SU-DHL-6 (cell line): ENCODE measurements around the gene TRPM3.

Experiments
- H2AFZ ChIP-seq: fragments of 200-600 bp; sonication (generic); 2 replicates; pipeline ENCODE4 v1.6.1; 2014; ENCODE audit warnings: low read depth, mild to moderate bottlenecking, moderate library complexity, mixed read lengths, antibody characterized with exemption, low read length; ENCODE audit not compliant: severe bottlenecking
- H3F3A ChIP-seq: fragments of 200-600 bp; shearing (Covaris generic); 2 replicates; pipeline ENCODE4 v1.6.0; 2016; ENCODE audit warnings: antibody characterized with exemption, mild to moderate bottlenecking; ENCODE audit not compliant: insufficient read depth
- H3K27ac ChIP-seq: fragments of 200-600 bp; sonication (generic); 2 replicates; pipeline ENCODE4 v1.5.1; 2016; ENCODE audit warnings: low read depth, mild to moderate bottlenecking, low read length, moderate library complexity, mixed read lengths
- H3K27me3 ChIP-seq: fragments of 200-600 bp; sonication (generic), shearing (Covaris generic); 2 replicates; pipeline ENCODE4 v1.6.0; 2014; ENCODE audit warnings: mild to moderate bottlenecking, low read length
- H3K36me3 ChIP-seq: fragments of 200-600 bp; sonication (generic); 2 replicates; pipeline ENCODE4 v1.6.1; 2014; ENCODE audit warnings: mild to moderate bottlenecking, low read length, mixed read lengths
- H3K4me2 ChIP-seq: fragments of 300-600, 200-600 bp; shearing (Covaris generic), sonication (generic); 2 replicates; pipeline ENCODE4 v1.6.0; 2014; ENCODE audit warnings: low read length, low read depth, mild to moderate bottlenecking; ENCODE audit not compliant: poor library complexity, severe bottlenecking
- H3K4me3 ChIP-seq: fragments of 200-600 bp; sonication (generic); 2 replicates; pipeline ENCODE4 v1.5.1; 2014; ENCODE audit warnings: antibody characterized with exemption, low read length, mild to moderate bottlenecking, mixed read lengths; ENCODE audit not compliant: insufficient read depth, poor library complexity, severe bottlenecking
- H3K79me2 ChIP-seq: fragments of 200-600 bp; sonication (generic); 2 replicates; pipeline ENCODE4 v1.6.1; 2014; ENCODE audit warnings: mild to moderate bottlenecking, low read length, moderate library complexity; ENCODE audit not compliant: insufficient read depth
- H3K9ac ChIP-seq: fragments of 200-600 bp; sonication (generic); 2 replicates; pipeline ENCODE4 v1.7.0; 2014; ENCODE audit warnings: mild to moderate bottlenecking, low read length
- H3K9me2 ChIP-seq: fragments of 200-600 bp; sonication (generic); replicated peaks from 2 replicates; pipeline ENCODE4 v1.6.1; 2014; ENCODE audit warnings: low read length; ENCODE audit not compliant: insufficient read depth
- H3K9me3 ChIP-seq: fragments of 200-600 bp; sonication (generic); 2 replicates; pipeline ENCODE4 v1.6.1; 2014; ENCODE audit warnings: low read length, mixed read lengths; ENCODE audit not compliant: insufficient read depth
- H4K20me1 ChIP-seq: fragments of 200-600 bp; sonication (generic); 2 replicates; pipeline ENCODE4 v1.6.1; 2014; ENCODE audit warnings: low read depth, mild to moderate bottlenecking, antibody characterized with exemption, low read length, moderate library complexity, mixed read lengths
- CTCF ChIP-seq: fragments of 200-600 bp; sonication (generic); IDR thresholded peaks from one replicate; pipeline ENCODE4 v1.5.1; 2017; ENCODE audit warnings: antibody characterized with exemption, mild to moderate bottlenecking, low read length, moderate library complexity; ENCODE audit not compliant: insufficient read depth, poor library complexity, severe bottlenecking
- EZH2phosphoT487 ChIP-seq: fragments of 200-600 bp; sonication (generic), shearing (Covaris generic); conservative IDR thresholded peaks from 2 replicates; pipeline ENCODE4 v1.6.1; 2018; ENCODE audit warnings: mild to moderate bottlenecking, antibody characterized with exemption, low read length, moderate library complexity, mixed read lengths

Gene TRPM3

GRCh38 chr9:70829591-70830265, 291.7 kb downstream of the TRPM3 start:
- no peaks in the 10 kb centered on the region for H3K36me3 ChIP-seq
- no peaks in the 10 kb centered on the region for H3K79me2 ChIP-seq
- H3F3A ChIP-seq = no peaks in the 10 kb centered on the region
- no peak for TF ChIP-seq CTCF
- no peak for TF ChIP-seq EZH2phosphoT487
- H3K27me3 ChIP-seq = no peaks in the 10 kb centered on the region
- H3K9me2 ChIP-seq = no peaks in the 10 kb centered on the region
- H3K9me3 ChIP-seq = no peaks in the 10 kb centered on the region
- H3K9ac ChIP-seq = no peak overlapping the region
- no peak overlapping the region for H3K4me3 ChIP-seq
- no peak overlapping the region for H3K4me2 ChIP-seq
- H3K27ac ChIP-seq = no peak overlapping the region
- no peak overlapping the region for H2AFZ ChIP-seq
- no peaks in the 10 kb centered on the region for H4K20me1 ChIP-seq

- H3K4me2 ChIP-seq = no peak overlapping the region
Measured at GRCh38 chr9:70826562-70826961, 294.9 kb downstream of the TRPM3 start.

GRCh38 chr9:70823284-70823683, 298.1 kb downstream of the TRPM3 start:
- no peaks in the 10 kb centered on the region for H3K27me3 ChIP-seq
- TF ChIP-seq EZH2phosphoT487 (no peak), CTCF (no peak)
- H3K36me3 ChIP-seq = no peaks in the 10 kb centered on the region

More at GRCh38 chr9:70826562-70826961, 294.9 kb downstream of the TRPM3 start:
- Histone ChIP-seq H3K79me2 (no peaks in the 10 kb centered on the region), H3F3A (no peaks in the 10 kb centered on the region), H3K36me3 (no peaks in the 10 kb centered on the region), H3K27me3 (no peaks in the 10 kb centered on the region), H4K20me1 (no peaks in the 10 kb centered on the region), H3K9ac (no peak overlapping the region), H3K27ac (no peak overlapping the region), H2AFZ (no peak overlapping the region), H3K4me3 (no peak overlapping the region), H3K9me3 (no peaks in the 10 kb centered on the region), H3K9me2 (no peaks in the 10 kb centered on the region)
- TF ChIP-seq CTCF (no peak), EZH2phosphoT487 (no peak)

GRCh38 chr9:70817311-70817710, 304.1 kb downstream of the TRPM3 start:
- no peaks in the 10 kb centered on the region for H3K27me3 ChIP-seq
- H2AFZ ChIP-seq = no peak overlapping the region
- H3K9ac ChIP-seq = no peak overlapping the region
- no peak overlapping the region for H3K4me3 ChIP-seq
- H3K4me2 ChIP-seq = no peak overlapping the region
- no peaks in the 10 kb centered on the region for H4K20me1 ChIP-seq
- no peaks in the 10 kb centered on the region for H3K79me2 ChIP-seq
- H3F3A ChIP-seq = no peaks in the 10 kb centered on the region
- no peaks in the 10 kb centered on the region for H3K9me2 ChIP-seq
- no peaks in the 10 kb centered on the region for H3K9me3 ChIP-seq
- no peak for TF ChIP-seq CTCF
- TF ChIP-seq EZH2phosphoT487 = no peak
- H3K27ac ChIP-seq = no peak overlapping the region
- H3K36me3 ChIP-seq = no peaks in the 10 kb centered on the region

More at GRCh38 chr9:70823284-70823683, 298.1 kb downstream of the TRPM3 start:
- no peak overlapping the region for H3K4me3 ChIP-seq
- H4K20me1 ChIP-seq = no peaks in the 10 kb centered on the region
- no peaks in the 10 kb centered on the region for H3K79me2 ChIP-seq
- H3F3A ChIP-seq = no peaks in the 10 kb centered on the region
- H3K4me2 ChIP-seq = no peak overlapping the region
- no peak overlapping the region for H3K27ac ChIP-seq
- H3K9me3 ChIP-seq = no peaks in the 10 kb centered on the region
- no peak overlapping the region for H3K9ac ChIP-seq
- no peaks in the 10 kb centered on the region for H3K9me2 ChIP-seq
- H2AFZ ChIP-seq = no peak overlapping the region
